HCT116 (cell line): ENCODE measurements around the gene PZP. TPM values are rescaled to one million over a fixed set of nuclear protein-coding genes. Genes with fewer than 3 reads are reported as not detected.

ENCODE experiments used
- ATAC-seq: fragments of 200-7000 bp; cut with Tn5 transposase; 2 replicates; pipeline ENCODE4 v1.9.1; 2020; ENCODE audit warnings: mild to moderate bottlenecking, moderate library complexity
- BruUV-seq: library from RNA; stranded (reverse); fragments of 400-500 nt; replicated peaks from 2 replicates; lab custom pipeline; 2021; lab: Mats Ljungman, UMichigan
- CTCF ChIA-PET: fragments of 300-600 bp; sonication (Branson Sonifier 250); formaldehyde crosslinking; loops from one replicate; lab custom pipeline; 2021; ENCODE audit warnings: antibody characterized with exemption; lab: Charles Lee
- POLR2A ChIA-PET: fragments of 300-600, 350-600 bp; sonication (Branson Sonifier 250); formaldehyde crosslinking; loops from one replicate; lab custom pipeline; 2021; ENCODE audit warnings: antibody characterized with exemption; lab: Charles Lee
- RAD21 ChIA-PET, 2 experiments: fragments of 300-600 bp; sonication (Branson Sonifier 250); formaldehyde crosslinking; loops; one replicate each; lab custom pipeline; 2023; ENCODE audit warnings: low total read pairs in 2 of 2; ENCODE audit not compliant: uncharacterized antibody in 2 of 2, unreplicated experiment in 2 of 2, low non-redundant PET in 1 of 2; lab: Charles Lee
- DNase-seq: peaks from one replicate; pipeline ENCODE4 v3.0.0-alpha.2; 2010; ENCODE audit warnings: low read depth, low spot score
- H2AFZ ChIP-seq: fragments of 200-600 bp; shearing (Covaris generic), sonication (generic); 2 replicates; pipeline ENCODE4 v1.6.1; 2017; ENCODE audit warnings: low read depth, mixed run types, mixed read lengths, antibody characterized with exemption, low read length; ENCODE audit not compliant: poor library complexity, severe bottlenecking
- H3K27ac ChIP-seq: 2 replicates; pipeline ENCODE4 v1.5.1; 2012; ENCODE audit warnings: low read depth, low read length
- H3K27me3 ChIP-seq: fragments of 200-600 bp; sonication (generic); 2 replicates; pipeline ENCODE4 v1.6.1; 2016; ENCODE audit warnings: mixed run types, low read length, mixed read lengths; ENCODE audit not compliant: insufficient read depth
- H3K36me3 ChIP-seq, 2 experiments: fragments of 200-500 bp in 1 of 2; fragments of 200-600 bp in 1 of 2; sonication (Bioruptor generic) in 1 of 2; sonication (generic) in 1 of 2; 2 replicates each; pipeline versions ENCODE4 v1.5.1 to v1.6.1; 2014 to 2016; ENCODE audit warnings: low read length in 2 of 2, inconsistent platforms in 1 of 2, mixed read lengths in 1 of 2, mixed run types in 1 of 2; ENCODE audit not compliant: insufficient read depth in 2 of 2, control insufficient read depth in 1 of 2
- H3K4me1 ChIP-seq, 2 experiments: fragments of 200-600 bp in 1 of 2; sonication (generic) in 1 of 2; 2 replicates each; pipeline versions ENCODE4 v1.5.1 to v1.6.1; 2012 to 2017; ENCODE audit warnings: low read length in 2 of 2, inconsistent platforms in 1 of 2, mild to moderate bottlenecking in 1 of 2, mixed read lengths in 1 of 2, mixed run types in 1 of 2, moderate library complexity in 1 of 2; ENCODE audit not compliant: insufficient read depth in 2 of 2, control insufficient read depth in 1 of 2
- H3K4me2 ChIP-seq: fragments of 200-600 bp; sonication (generic); 2 replicates; pipeline ENCODE4 v1.6.1; 2017; ENCODE audit warnings: mixed run types, low read length, mixed read lengths
- H3K4me3 ChIP-seq, 2 experiments: fragments of 200-600 bp in 1 of 2; sonication (generic) in 1 of 2; replicated peaks in 1 of 2; 2 replicates each; pipeline ENCODE4 v1.5.1; 2011 to 2016; ENCODE audit warnings: low read length in 2 of 2, control low read depth in 1 of 2, low read depth in 1 of 2, mild to moderate bottlenecking in 1 of 2, mixed read lengths in 1 of 2, mixed run types in 1 of 2
- H3K79me2 ChIP-seq: fragments of 200-600 bp; sonication (generic); 2 replicates; pipeline ENCODE4 v1.6.1; 2017; ENCODE audit warnings: mild to moderate bottlenecking, mixed run types, low read length, moderate library complexity, mixed read lengths; ENCODE audit not compliant: insufficient read depth
- H3K9ac ChIP-seq: fragments of 200-600 bp; sonication (generic); 2 replicates; pipeline ENCODE4 v1.6.1; 2016; ENCODE audit warnings: low read length, mixed read lengths
- H3K9me2 ChIP-seq: fragments of 200-600 bp; sonication (generic), shearing (Covaris generic); 2 replicates; pipeline ENCODE4 v1.6.1; 2017; ENCODE audit warnings: mixed run types, mild to moderate bottlenecking, moderate library complexity; ENCODE audit not compliant: insufficient read depth
- H3K9me3 ChIP-seq, 2 experiments: fragments of 200-500 bp in 1 of 2; fragments of 200-600 bp in 1 of 2; sonication (Bioruptor generic) in 1 of 2; sonication (generic) in 1 of 2; 2 replicates each; pipeline ENCODE4 v1.6.1; 2014 to 2017; ENCODE audit warnings: low read length in 2 of 2, mixed read lengths in 2 of 2, inconsistent platforms in 1 of 2, low read depth in 1 of 2, mild to moderate bottlenecking in 1 of 2, mixed run types in 1 of 2, moderate library complexity in 1 of 2; ENCODE audit not compliant: control insufficient read depth in 1 of 2, insufficient read depth in 1 of 2
- H4K20me1 ChIP-seq: fragments of 200-600 bp; sonication (generic), shearing (Covaris generic); 2 replicates; pipeline ENCODE4 v1.6.1; 2017; ENCODE audit warnings: mixed run types, mild to moderate bottlenecking, moderate library complexity; ENCODE audit not compliant: insufficient read depth
- CTCF ChIP-seq, 3 experiments: fragments of 200-600 bp in 1 of 3; sonication (generic) in 1 of 3; IDR thresholded peaks in 2 of 3; conservative IDR thresholded peaks in 1 of 3; 2 replicates each; pipeline ENCODE4 v1.5.1; 2012 to 2017; ENCODE audit warnings: low read depth in 2 of 3, low read length in 2 of 3, antibody characterized with exemption in 1 of 3, borderline replicate concordance in 1 of 3, control low read depth in 1 of 3, mild to moderate bottlenecking in 1 of 3, mixed read lengths in 1 of 3, mixed run types in 1 of 3, moderate library complexity in 1 of 3; ENCODE audit not compliant: insufficient read depth in 1 of 3
- EGR1 ChIP-seq: IDR thresholded peaks from 2 replicates; pipeline ENCODE4 v1.6.1; 2012; ENCODE audit warnings: low read depth
- EZH2 ChIP-seq: fragments of 200-600 bp; sonication (generic); IDR thresholded peaks from 2 replicates; pipeline ENCODE4 v1.6.1; 2017; ENCODE audit warnings: antibody characterized with exemption, mixed run types
- FOSL1 ChIP-seq: IDR thresholded peaks from 2 replicates; pipeline ENCODE4 v1.6.1; 2012; ENCODE audit warnings: low read depth
- intact Hi-C: fragments of 100-400 bp; cut with micrococcal nuclease; formaldehyde crosslinking; loops from 2 replicates; pipeline ENCODE4 v1.10.0; 2022
- total RNA-seq: library from RNA; stranded (reverse); gene quantifications from one replicate; pipeline ENCODE4 v1.2.1, GENCODE V29; 2021; ENCODE audit not compliant: unreplicated experiment
- TF ChIP-seq, protein P1 (sequence below): IDR thresholded peaks from 2 replicates; pipeline ENCODE4 v1.6.1; 2011; ENCODE audit warnings: mild to moderate bottlenecking, low read length, moderate library complexity; ENCODE audit not compliant: insufficient replicate concordance; ENCODE audit errors: extremely low read depth

PZP gene
- total RNA-seq, 1 experiment from 2014 or later: not detected

- ATAC-seq (no peak), DNase-seq (no peak)
- Histone ChIP-seq H3K9me3 (no peaks in the 10 kb centered on the region), H3K4me1 (no peaks in the 10 kb centered on the region), H3K36me3 (no peaks in the 10 kb centered on the region), H3K4me2 (no peak overlapping the region), H3K27me3 (peaks cover 74% of the 10 kb centered on the region), H3K4me3 (no peak overlapping the region), H3K9ac (no peak overlapping the region), H3K9me2 (no peaks in the 10 kb centered on the region), H2AFZ (no peak overlapping the region), H3K79me2 (no peaks in the 10 kb centered on the region), H3K27ac (no peak overlapping the region), H4K20me1 (no peaks in the 10 kb centered on the region)
- ChIA-PET POLR2A (no interaction called here), RAD21 (no interaction called here), CTCF (no interaction called here)
- TF ChIP-seq, protein P1, sequence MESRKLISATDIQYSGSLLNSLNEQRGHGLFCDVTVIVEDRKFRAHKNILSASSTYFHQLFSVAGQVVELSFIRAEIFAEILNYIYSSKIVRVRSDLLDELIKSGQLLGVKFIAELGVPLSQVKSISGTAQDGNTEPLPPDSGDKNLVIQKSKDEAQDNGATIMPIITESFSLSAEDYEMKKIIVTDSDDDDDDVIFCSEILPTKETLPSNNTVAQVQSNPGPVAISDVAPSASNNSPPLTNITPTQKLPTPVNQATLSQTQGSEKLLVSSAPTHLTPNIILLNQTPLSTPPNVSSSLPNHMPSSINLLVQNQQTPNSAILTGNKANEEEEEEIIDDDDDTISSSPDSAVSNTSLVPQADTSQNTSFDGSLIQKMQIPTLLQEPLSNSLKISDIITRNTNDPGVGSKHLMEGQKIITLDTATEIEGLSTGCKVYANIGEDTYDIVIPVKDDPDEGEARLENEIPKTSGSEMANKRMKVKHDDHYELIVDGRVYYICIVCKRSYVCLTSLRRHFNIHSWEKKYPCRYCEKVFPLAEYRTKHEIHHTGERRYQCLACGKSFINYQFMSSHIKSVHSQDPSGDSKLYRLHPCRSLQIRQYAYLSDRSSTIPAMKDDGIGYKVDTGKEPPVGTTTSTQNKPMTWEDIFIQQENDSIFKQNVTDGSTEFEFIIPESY: no peak
- TF ChIP-seq EGR1 (no peak), EZH2 (no peak), CTCF (IDR thresholded peaks at IDR 0.05 in 2 of 3, conservative IDR thresholded peaks at IDR 0.05 in 1 of 3; ENCODE audit: borderline replicate concordance in 1 of 3, insufficient read depth in 1 of 3, low read depth in 2 of 3, low read length in 2 of 3) (no peak), FOSL1 (no peak)
- BruUV-seq: no TSS peak
- intact Hi-C loops: no loop called here
These were observed 36.7 kb upstream of the PZP start for GRCh38 chr12:9244894-9245293.
